PFSK-1 (cell line): Measurements from ENCODE around the gene TMEM161A.

ENCODE experiments used
- POLR2AphosphoS5 ChIP-seq: IDR thresholded peaks from 2 replicates; pipeline ENCODE4 v1.6.1; 2012; ENCODE audit warnings: low read depth, mild to moderate bottlenecking, control low read depth, low read length, moderate library complexity
- SIN3A ChIP-seq: IDR thresholded peaks from 2 replicates; pipeline ENCODE4 v1.6.1; 2012; ENCODE audit warnings: mild to moderate bottlenecking, low read length, moderate library complexity, borderline replicate concordance; ENCODE audit not compliant: insufficient read depth
- TF ChIP-seq, protein P1 (sequence below), 2 experiments: IDR thresholded peaks; 2 replicates each; pipeline versions ENCODE4 v1.6.1 to v1.8.0; 2011 to 2012; ENCODE audit warnings: low read depth in 2 of 2, low read length in 2 of 2, control low read depth in 1 of 2, inconsistent platforms in 1 of 2, mild to moderate bottlenecking in 1 of 2, moderate library complexity in 1 of 2; ENCODE audit not compliant: insufficient read depth in 1 of 2

DNA sequence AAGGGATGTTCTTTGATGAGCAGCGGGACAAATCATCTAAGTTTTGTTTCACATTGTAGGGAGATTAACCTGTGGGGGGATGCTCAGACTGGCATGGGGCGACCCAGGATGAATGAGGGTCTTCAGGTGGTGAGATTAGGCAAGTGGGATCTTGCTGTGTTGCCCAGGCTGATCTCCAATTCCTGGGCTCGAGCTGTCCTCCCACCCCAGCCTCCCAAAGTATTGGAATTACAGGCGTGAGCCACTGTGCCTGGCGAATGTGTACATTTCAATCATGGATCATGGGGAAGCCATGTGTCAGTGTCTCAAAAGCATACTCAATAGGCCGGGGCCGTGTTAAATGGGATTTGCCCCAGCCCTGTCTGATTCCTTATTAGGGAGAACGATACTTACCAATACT, 66.4 kb downstream of the TMEM161A start:
- TF ChIP-seq POLR2AphosphoS5: no peak
- TF ChIP-seq, protein P1, sequence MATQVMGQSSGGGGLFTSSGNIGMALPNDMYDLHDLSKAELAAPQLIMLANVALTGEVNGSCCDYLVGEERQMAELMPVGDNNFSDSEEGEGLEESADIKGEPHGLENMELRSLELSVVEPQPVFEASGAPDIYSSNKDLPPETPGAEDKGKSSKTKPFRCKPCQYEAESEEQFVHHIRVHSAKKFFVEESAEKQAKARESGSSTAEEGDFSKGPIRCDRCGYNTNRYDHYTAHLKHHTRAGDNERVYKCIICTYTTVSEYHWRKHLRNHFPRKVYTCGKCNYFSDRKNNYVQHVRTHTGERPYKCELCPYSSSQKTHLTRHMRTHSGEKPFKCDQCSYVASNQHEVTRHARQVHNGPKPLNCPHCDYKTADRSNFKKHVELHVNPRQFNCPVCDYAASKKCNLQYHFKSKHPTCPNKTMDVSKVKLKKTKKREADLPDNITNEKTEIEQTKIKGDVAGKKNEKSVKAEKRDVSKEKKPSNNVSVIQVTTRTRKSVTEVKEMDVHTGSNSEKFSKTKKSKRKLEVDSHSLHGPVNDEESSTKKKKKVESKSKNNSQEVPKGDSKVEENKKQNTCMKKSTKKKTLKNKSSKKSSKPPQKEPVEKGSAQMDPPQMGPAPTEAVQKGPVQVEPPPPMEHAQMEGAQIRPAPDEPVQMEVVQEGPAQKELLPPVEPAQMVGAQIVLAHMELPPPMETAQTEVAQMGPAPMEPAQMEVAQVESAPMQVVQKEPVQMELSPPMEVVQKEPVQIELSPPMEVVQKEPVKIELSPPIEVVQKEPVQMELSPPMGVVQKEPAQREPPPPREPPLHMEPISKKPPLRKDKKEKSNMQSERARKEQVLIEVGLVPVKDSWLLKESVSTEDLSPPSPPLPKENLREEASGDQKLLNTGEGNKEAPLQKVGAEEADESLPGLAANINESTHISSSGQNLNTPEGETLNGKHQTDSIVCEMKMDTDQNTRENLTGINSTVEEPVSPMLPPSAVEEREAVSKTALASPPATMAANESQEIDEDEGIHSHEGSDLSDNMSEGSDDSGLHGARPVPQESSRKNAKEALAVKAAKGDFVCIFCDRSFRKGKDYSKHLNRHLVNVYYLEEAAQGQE (IDR thresholded peaks at IDR 0.05; ENCODE audit: insufficient read depth in 1 of 2, low read depth in 2 of 2, low read length in 2 of 2): no peak
- no peak for TF ChIP-seq SIN3A
